ENCODE results near the gene HYI.
"Not testable (repeated sequence)": the region's sequence is repeated elsewhere in the genome, so short reads cannot be mapped to it uniquely, and the experiment has no call there.

Gene HYI

GRCh38 chr1:43464681-43465504 is 11.2 kb upstream of the HYI start:
- no peak for DNase-seq (ENCODE audit: low read depth in 2 of 2)

- DNase-seq (ENCODE audit: low read depth in 2 of 2), result no peak
These were observed 9.7 kb upstream of the HYI start for GRCh38 chr1:43463479-43463878.

- DNase-seq (ENCODE audit: low read depth in 2 of 2), result no peak
These were observed 7.4 kb upstream of the HYI start for GRCh38 chr1:43460988-43461693.

- DNase-seq (ENCODE audit: low read depth in 2 of 2), result not testable (repeated sequence)
These were observed 4.6 kb upstream of the HYI start for GRCh38 chr1:43458379-43458778.

- DNase-seq (ENCODE audit: low read depth in 2 of 2), result no peak
These were observed 1.6 kb upstream of the HYI start for GRCh38 chr1:43455213-43455889.

- DNase-seq (ENCODE audit: low read depth in 2 of 2), result peak; percentile 16 to 48
These were observed 710 bp upstream of the HYI start for GRCh38 chr1:43454270-43455011.

GRCh38 chr1:43452789-43453441 is 816 bp downstream of the HYI start:
- no peak for DNase-seq (ENCODE audit: low read depth in 2 of 2)

- DNase-seq (ENCODE audit: low read depth in 2 of 2), result no peak
These were observed 1.8 kb downstream of the HYI start for GRCh38 chr1:43451701-43452532.

GRCh38 chr1:43451157-43451591 is 2.6 kb downstream of the HYI start:
- DNase-seq (ENCODE audit: low read depth in 2 of 2), result no peak

GRCh38 chr1:43450251-43450941 is 3.3 kb downstream of the HYI start:
- DNase-seq (ENCODE audit: low read depth in 2 of 2), result no peak

- no peak for DNase-seq (ENCODE audit: low read depth in 2 of 2)
These were observed 4.0 kb downstream of the HYI start for GRCh38 chr1:43449708-43450069.

GRCh38 chr1:43448955-43449707 is 4.6 kb downstream of the HYI start:
- no peak for DNase-seq (ENCODE audit: low read depth in 2 of 2)

- DNase-seq (ENCODE audit: low read depth in 2 of 2), result no peak
These were observed 5.6 kb downstream of the HYI start for GRCh38 chr1:43447891-43448708.

GRCh38 chr1:43446881-43447835 is 6.6 kb downstream of the HYI start:
- no peak for DNase-seq (ENCODE audit: low read depth in 2 of 2)

- DNase-seq (ENCODE audit: low read depth in 2 of 2), result no peak
These were observed 7.4 kb downstream of the HYI start for GRCh38 chr1:43446388-43446740.

GRCh38 chr1:43445606-43446387 is 7.9 kb downstream of the HYI start:
- no peak for DNase-seq (ENCODE audit: low read depth in 2 of 2)
